ENCODE measurements around the gene EYA2.

EYA2 gene

GRCh38 chr20:47231382-47232039 is 336.9 kb downstream of the EYA2 start:
- peak; percentile 84 for DNase-seq (ENCODE audit: low read depth, low spot score)
- in situ Hi-C loops (cut with HindIII; ENCODE audit: low sequenced_read_pairs): no loop called here
- no peak overlapping the region for H3K4me3 ChIP-seq (ENCODE audit: low read depth, low read length)
- TF ChIP-seq CTCF (IDR thresholded peaks at IDR 0.05; ENCODE audit: low read depth, low read length): peak; percentile 26

GRCh38 chr20:47232518-47232917 is 337.9 kb downstream of the EYA2 start:
- DNase-seq (ENCODE audit: low read depth, low spot score): no peak
- in situ Hi-C loops (cut with HindIII; ENCODE audit: low sequenced_read_pairs): no loop called here
- no peak for TF ChIP-seq CTCF (IDR thresholded peaks at IDR 0.05; ENCODE audit: low read depth, low read length)
- H3K4me3 ChIP-seq (ENCODE audit: low read depth, low read length): no peak overlapping the region

GRCh38 chr20:47233333-47234188 is 338.9 kb downstream of the EYA2 start:
- no peak overlapping the region for H3K4me3 ChIP-seq (ENCODE audit: low read depth, low read length)
- TF ChIP-seq CTCF (IDR thresholded peaks at IDR 0.05; ENCODE audit: low read depth, low read length): no peak
- in situ Hi-C loops (cut with HindIII; ENCODE audit: low sequenced_read_pairs): no loop called here
- peak; percentile 53 for DNase-seq (ENCODE audit: low read depth, low spot score)

GRCh38 chr20:47235111-47235510 is 340.5 kb downstream of the EYA2 start:
- TF ChIP-seq CTCF (IDR thresholded peaks at IDR 0.05; ENCODE audit: low read depth, low read length): no peak
- no peak for DNase-seq (ENCODE audit: low read depth, low spot score)
- no peak overlapping the region for H3K4me3 ChIP-seq (ENCODE audit: low read depth, low read length)
- in situ Hi-C loops (cut with HindIII; ENCODE audit: low sequenced_read_pairs): no loop called here

GRCh38 chr20:47235853-47236638 is 341.4 kb downstream of the EYA2 start:
- in situ Hi-C loops (cut with HindIII; ENCODE audit: low sequenced_read_pairs): no loop called here
- H3K4me3 ChIP-seq (ENCODE audit: low read depth, low read length): no peak overlapping the region
- TF ChIP-seq CTCF (IDR thresholded peaks at IDR 0.05; ENCODE audit: low read depth, low read length): no peak
- no peak for DNase-seq (ENCODE audit: low read depth, low spot score)

- in situ Hi-C loops (cut with HindIII; ENCODE audit: low sequenced_read_pairs): no loop called here
- no peak overlapping the region for H3K4me3 ChIP-seq (ENCODE audit: low read depth, low read length)
- TF ChIP-seq CTCF (IDR thresholded peaks at IDR 0.05; ENCODE audit: low read depth, low read length): no peak
- no peak for DNase-seq (ENCODE audit: low read depth, low spot score)
These were observed 341.9 kb downstream of the EYA2 start for GRCh38 chr20:47236639-47236900.
